ENCODE results near the gene F2R.

Gene F2R

DNA sequence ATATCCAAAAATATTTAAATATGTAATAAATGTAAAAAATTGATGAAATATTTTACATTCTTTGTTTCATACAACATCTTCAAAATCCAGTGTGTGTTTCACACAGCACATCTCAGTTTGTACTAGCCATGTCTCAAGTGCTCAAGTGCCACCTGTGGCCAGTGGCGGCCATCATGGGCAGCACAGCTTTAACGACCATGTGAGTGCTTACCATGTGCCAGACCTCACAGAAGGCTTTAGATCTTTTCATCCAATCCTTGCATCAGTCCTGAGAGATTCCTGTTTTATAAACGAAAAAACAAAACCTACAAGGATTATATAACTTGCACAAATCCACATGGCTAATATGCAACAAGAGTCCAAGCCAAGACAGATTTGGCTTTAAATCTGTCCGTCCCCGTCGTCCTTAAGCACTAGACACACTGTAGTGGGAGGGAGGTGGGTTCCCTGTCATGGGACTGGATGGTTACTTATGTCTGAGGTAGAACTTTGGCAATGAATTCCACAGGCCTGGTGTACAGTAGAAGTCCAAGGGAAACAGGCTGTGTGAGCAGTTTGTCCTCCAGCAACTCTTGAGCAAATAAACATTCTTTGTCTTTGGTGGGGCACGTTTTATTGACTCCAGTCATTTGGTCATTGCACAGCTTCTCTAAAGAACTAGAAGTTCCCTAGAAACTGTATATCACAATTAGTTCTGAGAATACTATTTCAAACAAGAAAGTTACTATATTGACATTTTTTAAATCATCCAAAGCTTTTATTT, 25.0 kb upstream of the F2R start:
- DNase-seq: no peak

DNA sequence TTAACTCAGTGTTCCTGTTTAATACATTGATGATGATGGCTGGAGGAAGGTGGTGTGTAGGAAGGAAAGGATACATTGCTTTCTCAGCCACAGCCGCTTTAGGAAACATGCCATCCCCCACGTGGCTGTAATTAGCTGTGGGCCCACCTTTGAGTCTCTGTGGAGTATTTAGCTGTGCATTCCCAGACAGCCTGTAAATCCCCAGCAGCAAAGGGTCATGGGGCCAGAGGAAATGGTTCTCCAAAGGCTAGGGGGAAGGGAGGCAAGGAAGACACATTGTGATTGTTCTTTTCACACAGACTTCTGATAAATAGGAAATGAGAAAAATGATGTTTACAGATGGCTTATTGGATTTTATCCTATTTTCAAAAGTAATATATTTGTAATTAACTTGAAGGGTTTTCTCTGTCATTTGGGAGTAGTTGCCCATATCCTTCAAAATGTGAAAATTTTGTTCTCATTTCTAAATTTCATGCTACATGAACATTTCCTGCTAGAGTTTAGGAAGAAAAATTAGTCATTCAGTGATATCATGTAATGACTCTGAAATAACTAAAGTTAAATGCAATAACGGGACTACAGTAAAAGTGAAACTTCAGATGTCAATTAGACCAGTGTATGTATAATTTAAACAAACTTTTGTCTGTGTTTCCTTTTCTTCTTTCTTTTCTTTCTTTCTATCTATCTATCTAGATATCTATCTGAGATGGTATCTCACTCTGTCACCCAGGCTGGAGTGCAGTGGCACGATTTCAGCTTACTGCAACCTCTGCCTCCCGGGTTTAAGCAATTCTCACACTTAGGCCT, 24.3 kb upstream of the F2R start:
- DNase-seq: peak; percentile 49

DNA sequence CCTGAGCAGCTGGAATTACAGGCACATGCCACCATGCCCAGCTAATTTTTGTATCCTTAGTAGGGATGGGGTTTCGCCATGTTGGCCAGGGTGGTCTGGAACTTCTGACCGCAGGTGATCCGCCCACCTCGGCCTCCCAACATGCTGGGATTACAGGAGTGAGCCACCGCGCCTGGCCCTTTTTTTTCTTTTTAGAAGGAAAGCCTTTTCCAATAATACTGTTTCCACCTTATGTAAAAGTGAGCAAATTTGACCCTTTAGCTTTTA, 23.7 kb upstream of the F2R start:
- DNase-seq: no peak

DNA sequence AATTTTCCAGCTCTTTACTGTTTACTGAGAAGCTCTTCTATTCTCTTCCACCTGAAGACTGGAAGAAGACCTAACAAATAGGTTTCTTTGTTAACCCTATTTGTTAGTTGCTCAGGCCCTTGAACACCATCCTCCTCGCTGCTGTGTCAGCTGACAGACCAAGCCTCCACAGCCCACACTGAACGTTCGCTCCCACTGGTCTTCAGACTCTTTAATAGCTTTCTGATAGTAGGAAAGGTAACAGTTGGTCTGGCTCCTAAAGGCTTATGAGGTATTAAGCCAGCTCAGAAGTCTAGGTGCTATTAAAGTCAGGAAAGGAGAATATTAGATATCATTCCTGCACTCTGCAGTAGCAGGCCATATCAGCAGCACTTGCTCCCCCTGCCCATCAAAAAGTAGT, 23.3 kb upstream of the F2R start:
- no peak for DNase-seq

DNA sequence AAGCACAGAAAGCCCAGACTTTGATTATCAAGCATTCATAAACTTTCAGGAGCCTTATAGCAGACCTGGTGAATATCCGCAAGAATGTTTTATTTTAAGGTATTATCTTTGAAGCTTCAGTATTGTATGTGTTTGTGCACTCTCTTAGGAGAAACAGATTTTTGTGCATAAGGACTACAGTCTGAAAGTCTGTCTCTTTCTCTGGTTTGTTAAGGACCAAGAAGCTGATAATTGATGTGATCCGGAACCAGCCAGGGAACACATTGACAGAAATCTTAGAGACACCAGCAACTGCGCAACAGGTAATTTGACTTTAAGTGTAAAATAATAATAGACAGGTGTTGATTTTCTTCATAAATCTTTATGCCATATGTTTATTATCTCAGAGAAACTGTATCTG, 22.8 kb upstream of the F2R start:
- DNase-seq: no peak

DNA sequence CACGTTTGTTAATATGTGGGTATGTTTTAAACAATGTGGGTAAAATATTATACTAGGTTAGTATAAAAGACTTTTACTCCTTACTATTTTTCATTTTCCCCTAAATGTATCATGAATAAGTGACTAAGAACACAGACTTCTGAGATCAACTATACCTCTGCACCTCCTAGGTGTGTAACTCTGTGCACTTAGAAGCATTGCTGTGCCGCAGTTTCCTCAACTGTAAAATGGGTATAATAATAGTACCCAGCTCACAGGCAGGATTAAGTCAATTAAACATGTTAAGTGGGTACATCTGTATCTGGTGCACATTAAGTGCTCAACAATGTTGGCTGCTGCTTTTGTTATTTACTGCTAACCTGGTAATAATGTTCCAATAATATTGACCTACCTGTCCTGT, 21.6 kb upstream of the F2R start:
- DNase-seq: no peak

DNA sequence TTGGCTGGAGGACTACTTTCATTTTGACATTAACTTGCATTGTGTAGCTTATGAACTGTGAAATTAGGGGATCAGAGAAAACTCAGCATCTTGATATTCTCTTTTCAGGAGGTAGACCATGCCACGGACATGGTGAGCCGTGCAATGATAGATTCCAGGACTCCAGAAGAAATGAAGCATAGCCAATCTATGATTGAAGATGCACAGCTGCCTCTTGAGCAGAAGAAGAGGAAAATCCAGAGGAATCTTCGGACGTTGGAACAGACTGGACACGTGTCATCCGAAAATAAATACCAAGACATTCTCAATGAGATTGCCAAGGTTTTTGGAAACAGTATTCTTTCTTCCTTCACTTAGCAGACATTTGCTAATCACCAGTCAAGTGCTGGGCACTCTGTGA, 20.6 kb upstream of the F2R start:
- DNase-seq: no peak

DNA sequence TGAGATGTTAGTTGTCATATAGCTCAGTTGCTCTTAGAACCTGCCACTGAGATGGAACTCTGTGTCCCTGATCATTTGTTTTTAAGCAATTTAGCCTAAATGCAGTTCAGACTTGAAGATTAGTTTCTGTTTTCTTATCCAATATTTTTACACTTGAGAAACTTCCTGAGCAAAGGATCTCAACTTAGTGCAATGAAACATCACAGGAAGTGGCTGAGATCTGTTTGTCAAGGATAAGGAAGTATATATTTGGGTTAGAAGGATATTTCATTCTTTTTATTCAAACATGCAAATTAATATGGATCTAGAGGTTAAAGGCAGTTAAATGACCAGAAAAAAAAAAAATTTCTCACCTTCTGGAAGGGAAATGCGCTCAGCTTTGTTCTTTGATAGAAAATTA, 19.7 kb upstream of the F2R start:
- peak; percentile 21 for DNase-seq

DNA sequence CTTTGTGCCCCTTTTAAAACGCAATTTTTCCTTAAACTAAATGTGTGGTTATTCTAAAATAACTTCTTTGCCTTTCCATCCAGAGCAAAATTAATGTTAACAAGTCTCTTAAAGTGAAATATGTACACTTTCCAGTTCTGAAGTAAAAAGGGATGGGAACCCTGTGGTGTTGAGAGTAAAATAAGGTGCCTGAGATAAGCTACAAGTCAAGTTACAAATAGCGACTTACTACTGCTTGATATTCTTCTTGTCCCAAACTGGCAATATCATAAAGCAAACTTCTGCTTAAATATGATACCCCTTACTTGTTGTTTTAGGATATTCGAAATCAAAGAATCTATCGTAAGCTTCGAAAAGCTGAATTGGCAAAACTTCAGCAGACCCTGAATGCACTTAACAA, 18.3 kb upstream of the F2R start:
- DNase-seq: no peak

DNA sequence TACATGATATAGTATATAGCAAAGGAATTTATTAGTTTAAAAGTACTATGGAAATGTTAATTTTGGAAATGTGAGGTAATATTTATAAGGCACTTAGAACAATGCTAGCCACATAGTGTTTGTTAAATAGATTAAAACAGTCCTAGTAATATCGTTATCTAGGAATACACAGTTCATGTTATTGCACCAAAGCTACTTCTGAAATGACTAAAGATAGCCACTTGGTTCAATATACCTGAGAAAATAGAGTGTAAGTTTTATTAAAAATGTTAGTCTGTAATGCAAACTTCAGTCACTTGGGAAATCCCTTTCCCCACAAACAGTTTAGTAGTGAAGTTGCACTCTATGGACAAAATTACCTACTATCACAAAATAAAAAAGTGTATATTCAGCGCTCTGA, 15.4 kb upstream of the F2R start:
- DNase-seq: no peak

DNA sequence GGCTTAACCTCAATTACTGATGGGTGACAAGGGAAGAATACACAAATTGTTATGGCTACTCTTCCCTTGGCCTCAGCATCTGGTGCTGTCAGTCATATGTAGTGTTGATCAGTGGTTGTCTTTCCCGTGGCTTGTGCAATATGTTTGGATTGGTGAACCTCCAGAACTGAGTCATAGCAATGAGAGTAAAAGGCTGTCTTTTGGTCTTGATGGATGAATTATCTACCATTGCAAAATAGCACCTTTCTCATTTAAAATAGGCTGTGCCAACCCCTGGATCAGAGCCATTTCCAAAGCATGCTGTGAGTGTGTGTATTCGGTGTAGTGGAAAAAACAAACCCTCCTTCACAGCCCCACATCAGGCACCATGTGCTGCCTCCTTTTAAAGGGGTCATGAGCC, 14.6 kb upstream of the F2R start:
- DNase-seq: no peak

DNA sequence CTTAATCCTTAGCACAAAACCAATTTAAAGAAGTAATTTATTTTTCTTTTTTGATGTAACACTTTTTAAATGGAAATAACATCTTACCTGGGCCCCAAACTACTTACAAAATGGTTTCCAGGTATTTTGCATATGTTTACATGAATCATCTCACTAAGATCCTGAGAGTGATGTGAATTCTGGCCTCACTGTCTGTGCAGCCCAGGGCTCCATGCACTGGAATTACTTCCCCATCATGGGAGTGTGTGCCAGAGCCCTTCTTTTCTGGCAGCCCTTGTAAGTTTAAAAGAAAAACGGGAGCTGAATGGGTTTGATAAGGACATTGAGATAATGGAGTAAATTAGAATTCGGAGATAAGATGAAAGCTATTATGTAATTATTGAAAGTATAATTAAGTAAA, 12.2 kb upstream of the F2R start:
- DNase-seq: no peak

DNA sequence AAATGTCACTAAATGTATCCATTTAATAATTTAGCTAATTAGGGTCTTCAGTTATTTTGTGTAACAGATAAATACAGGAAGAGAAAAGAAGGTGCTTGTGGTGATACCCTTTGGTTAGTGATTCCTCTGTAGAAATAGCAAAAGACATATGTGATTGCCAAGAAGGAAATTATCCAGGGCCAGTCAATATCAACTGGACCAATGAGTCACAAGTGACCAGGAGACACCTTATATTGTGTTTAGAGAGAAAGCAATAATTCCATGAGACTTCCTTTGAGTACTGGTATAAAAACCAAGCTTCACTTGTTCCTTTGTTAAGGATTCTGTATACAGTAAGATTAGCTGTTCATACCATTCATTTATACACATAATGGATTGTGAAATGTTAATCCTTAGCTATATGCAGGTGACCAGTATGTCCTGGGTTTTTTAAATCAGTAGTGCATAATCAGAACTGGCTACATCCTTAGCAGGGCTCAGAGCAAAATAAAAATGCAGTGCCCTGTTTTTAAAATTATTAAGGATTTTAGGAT, 11.7 kb upstream of the F2R start:
- no peak for DNase-seq

DNA sequence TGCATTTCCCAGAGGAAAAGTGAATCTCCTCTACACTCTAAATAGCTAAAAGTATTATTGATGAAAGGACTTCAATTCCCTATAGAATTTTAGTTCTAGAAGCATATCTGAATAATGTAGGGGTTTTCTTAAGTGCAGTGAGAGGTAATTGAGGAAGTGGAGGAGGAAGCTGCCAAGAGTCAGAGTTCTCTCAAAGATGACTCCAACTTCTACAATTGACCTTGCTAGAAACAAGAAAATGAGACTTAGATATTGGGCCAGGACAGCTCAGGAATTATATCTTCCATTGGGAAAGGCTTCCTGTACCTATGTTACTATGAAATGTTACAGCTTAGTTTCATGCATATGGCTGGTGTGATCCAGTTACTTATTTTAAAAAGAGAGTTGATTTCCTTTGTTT, 10.4 kb upstream of the F2R start:
- peak; percentile 57 for DNase-seq

DNA sequence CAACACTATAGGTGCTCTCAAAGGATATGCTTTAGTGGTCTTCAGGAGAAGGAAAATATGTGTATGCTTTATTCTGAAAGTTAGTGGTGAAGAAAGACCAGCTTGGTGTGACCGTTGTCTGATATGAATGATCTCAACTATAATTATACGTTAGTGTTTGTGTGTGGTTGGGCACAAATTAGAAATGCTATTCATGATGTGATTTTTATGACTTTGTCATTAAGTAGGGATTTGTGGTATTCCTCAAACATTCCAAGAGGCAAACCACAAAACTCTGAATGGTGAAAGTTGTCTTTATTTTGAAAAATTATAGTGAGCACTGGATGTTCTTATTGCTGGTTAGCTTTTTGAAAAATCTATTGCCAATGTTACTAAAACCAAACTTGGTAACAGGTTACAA, 6.2 kb upstream of the F2R start:
- no peak for DNase-seq

DNA sequence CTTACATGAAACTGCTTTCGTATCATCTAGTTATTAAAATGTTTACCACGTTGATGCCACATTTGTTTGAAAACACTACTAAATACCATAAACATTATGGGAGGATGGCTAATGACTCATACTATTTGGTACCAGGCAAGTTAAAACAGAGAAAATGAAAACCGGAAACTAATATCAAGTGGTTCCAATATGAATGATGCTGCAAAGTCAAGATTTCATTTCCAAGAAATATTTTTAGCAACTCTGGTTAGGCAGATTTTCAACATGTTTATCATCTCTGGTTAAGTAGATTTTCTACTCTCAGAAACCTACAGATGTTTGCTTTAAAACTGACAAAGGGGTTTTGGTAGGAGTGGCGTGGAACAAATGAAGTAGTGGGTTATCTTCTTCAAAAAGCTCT, 4.9 kb upstream of the F2R start:
- no peak for DNase-seq

DNA sequence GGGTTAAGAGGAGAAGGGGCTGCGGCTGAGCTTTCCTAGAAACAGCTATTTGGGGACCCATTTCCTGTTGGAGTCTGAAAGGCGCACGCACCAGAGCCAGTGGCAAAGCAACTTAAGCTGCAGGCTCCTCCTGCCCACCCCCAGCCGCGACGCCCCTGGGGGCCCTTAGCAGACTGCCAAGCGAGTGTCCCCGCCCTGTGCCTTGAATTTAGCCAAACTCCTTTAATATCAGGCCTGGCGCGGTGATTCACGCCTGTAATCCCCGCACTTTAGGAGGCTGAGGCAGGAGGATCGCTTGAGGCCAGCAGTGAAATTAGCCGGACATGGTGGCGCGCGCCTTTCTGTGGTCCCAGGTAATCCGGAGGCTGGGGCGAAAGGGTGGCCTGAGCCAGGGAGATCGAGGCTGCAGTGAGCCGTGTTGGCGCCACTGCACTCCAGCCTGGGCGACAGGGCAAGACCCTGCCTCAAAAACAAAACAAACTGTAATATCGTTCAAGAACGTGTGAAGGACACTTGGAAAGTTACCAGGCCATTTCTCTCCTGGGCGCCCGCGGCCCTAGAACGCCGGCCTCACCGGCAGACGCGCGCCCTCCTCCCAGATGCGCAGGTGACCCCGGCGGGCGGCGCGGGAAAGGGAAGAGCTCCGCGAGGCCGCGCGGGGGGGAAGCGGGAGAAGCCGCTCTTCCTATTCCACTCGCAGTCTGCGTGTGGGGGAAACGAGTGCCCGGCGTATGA, 1.0 kb upstream of the F2R start:
- no peak for DNase-seq

DNA sequence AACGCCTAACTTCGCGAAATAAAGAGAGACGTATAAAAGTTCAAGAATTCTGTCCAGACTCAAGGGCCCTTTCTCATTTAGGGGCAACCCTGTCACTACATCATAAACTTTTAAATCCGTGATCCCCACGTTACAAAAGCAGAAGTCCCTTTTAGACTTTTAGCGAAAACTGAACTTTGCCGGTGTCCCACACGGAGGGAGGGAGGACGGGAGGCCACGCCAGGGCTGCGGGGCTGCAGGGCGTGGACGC, 515 bp upstream of the F2R start:
- DNase-seq: peak; percentile 25

DNA sequence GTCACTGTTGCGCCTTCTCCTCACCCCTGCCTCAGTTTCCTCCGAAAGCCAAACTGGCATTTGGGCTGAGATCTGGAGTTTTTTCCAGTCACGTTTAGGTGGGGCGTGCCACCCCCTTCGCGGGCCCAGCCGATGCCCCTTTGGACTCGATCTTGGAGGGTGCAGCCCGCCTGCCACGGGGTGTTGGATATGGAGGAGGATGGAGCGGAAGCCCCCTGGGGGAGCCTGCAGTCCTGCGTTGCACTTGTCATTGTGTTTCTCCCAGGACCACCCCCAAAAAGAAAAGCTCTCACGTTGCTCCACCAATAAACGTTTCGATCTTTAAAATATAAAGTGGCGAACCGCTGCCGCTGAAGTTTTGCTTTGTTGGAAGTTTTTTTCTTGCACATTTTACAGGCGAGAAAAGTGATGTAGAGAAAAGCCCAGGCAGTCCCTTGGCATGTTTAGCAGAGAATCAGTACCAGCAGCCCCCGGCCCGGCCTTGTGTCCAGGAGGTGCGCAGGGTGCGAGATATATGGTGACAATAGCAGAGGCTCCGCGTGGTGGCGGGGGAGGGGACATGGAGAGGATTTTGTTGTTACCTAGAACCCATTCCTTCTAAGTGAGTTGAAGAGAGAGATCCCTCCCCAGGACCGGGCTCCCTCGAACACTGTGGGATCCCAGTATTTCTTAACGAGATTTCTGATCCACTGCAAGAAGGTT, 681 bp downstream of the F2R start:
- no peak for DNase-seq

DNA sequence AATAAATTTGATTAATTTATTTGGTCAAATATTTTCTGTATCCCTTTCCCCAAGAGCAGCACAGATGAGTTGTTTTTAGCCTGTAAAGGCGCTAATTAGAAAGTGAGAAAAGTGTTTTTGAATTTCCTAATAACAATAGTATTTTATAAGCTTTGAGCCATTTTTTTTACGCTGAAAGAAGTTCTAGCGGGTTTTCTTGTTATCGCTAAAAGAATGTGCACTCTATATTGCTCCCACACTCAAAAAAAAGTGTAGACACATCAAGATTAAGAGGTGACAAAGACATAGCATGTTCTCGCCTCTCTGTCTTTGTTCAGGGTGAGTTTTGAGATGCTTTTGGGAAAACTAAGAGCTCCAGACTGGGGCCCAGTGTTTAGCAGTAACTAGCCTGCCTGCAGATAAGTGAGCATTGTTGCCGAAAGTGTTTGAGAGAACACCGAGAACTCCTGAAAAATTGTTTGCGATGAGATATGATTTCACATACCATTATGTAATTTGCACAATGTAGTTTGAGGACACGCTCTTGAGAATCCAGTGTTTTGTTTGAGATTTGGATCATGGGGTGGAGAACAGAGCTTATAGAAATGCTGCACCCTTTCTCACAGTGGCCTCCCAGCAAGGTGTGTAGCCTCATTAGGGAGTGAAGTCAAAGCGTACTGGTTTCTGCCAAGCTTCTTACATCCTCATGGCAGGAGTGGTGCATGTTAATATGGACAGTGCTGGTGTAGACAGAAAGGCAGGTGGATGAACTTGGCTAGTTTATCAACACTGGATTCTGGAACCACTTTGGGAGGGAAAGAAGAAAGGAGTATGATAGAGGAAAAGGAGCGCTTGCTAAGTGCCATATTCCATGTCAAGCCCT, 1.5 kb downstream of the F2R start:
- no peak for DNase-seq

DNA sequence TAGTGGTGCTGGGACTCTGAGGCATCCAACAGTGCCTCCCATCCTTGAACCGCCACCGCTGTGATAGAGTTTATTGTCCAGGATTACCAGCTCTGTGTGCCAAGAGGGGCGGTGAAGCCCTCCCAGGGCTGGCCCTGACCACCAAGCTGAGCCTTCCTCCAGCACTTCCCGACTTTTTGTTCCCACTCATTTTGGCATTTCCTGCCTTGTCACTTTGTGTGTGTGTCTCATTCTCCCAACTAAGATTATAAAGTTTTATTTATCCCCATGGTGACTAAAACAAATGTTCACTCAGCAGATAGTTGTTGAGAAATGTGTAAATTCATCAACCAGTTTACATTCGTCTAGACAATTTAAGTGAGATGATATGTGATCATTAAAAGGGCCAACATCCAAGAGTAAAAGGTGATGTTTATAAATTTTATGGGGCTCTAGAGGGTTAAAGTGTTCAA, 2.5 kb downstream of the F2R start:
- no peak for DNase-seq

DNA sequence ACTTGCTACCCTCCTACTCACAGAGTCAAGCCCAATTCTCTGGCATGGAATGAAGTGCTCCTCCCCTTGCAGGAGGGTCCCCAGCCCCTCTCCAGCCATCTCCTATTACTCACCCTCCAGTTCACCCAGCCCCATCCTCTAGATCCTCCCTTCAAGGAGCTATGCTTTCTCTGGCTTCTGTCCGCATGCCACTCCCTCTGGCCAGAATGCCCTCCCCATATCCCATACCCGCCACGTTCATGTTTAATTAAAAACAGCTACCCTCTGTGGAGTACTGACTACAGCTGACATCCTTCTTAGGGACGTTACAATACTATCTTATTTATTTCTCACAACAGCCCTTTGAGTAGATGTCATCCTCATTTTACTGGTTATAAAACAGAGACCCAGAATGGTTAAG, 3.0 kb downstream of the F2R start:
- DNase-seq: no peak
